ENCODE data around the gene GADD45GIP1.

Gene GADD45GIP1

GRCh38 chr19:12995596-12996405 lies 38.8 kb upstream of the GADD45GIP1 start:
- TF ChIP-seq CTCF (IDR thresholded peaks at IDR 0.05; ENCODE audit: low read depth, low read length, missing control alignments): no peak
- in situ Hi-C loops (cut with HindIII; ENCODE audit: low sequenced_read_pairs): no loop called here
- DNase-seq (ENCODE audit: low read depth): no peak
- H3K4me3 ChIP-seq (ENCODE audit: low read depth, low read length): peak overlapping the region; percentile 86

GRCh38 chr19:12994701-12995595 lies 37.9 kb upstream of the GADD45GIP1 start, which contains the start of gene NFIX:
Gene NFIX, plus strand, starts transcription at chr19:12995475. Its CDS starts 363 bp downstream, at chr19:12995838.
- TF ChIP-seq CTCF (IDR thresholded peaks at IDR 0.05; ENCODE audit: low read depth, low read length, missing control alignments): no peak
- peak within 1 kb of the TSS; percentile 86 for H3K4me3 ChIP-seq (ENCODE audit: low read depth, low read length)
- DNase-seq (ENCODE audit: low read depth): no peak
- in situ Hi-C loops (cut with HindIII; ENCODE audit: low sequenced_read_pairs): no loop called here

DNA sequence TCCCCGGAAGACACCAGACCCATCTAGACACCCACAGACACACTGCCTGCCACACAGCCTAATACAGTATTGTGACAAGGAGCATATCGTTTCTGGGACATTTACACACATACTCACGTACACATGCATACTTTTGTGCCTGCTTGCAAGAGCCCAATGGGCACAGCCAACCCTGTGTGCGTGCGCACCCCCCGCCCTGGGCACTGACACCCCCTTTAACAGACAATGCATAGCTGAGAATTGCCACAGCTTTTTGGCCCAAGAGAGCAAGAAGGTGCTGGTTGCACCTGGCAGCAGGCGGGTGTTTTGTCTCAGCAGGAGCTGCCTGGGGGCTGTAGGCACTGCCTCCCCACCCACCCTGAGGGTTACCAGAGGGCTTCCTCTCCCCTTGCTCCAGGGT lies 36.5 kb upstream of the GADD45GIP1 start:
- H3K4me3 ChIP-seq (ENCODE audit: low read depth, low read length): no peak overlapping the region
- TF ChIP-seq CTCF (IDR thresholded peaks at IDR 0.05; ENCODE audit: low read depth, low read length, missing control alignments): no peak
- in situ Hi-C loops (cut with HindIII; ENCODE audit: low sequenced_read_pairs): no loop called here
- no peak for DNase-seq (ENCODE audit: low read depth)

DNA sequence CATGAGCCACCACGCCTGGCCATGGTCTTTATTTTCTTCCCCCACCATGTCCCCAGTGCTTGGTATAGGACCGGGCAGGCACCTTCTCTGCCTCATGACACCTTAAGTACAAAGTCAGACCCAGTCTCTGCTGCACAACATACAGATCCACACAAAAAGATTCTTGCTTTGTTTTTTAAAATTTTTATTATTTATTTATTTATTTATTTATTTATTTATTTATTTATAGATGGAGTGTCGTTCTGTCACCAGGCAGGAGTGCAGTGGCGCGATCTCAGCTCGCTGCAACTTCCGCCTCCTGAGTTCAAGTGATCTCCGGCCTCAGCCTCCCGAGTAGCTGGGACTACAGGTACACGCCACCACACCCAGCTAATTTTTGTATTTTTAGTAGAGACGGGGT lies 35.7 kb upstream of the GADD45GIP1 start:
- TF ChIP-seq CTCF (IDR thresholded peaks at IDR 0.05; ENCODE audit: low read depth, low read length, missing control alignments): no peak
- no peak overlapping the region for H3K4me3 ChIP-seq (ENCODE audit: low read depth, low read length)
- in situ Hi-C loops (cut with HindIII; ENCODE audit: low sequenced_read_pairs): no loop called here
- no peak for DNase-seq (ENCODE audit: low read depth)

DNA sequence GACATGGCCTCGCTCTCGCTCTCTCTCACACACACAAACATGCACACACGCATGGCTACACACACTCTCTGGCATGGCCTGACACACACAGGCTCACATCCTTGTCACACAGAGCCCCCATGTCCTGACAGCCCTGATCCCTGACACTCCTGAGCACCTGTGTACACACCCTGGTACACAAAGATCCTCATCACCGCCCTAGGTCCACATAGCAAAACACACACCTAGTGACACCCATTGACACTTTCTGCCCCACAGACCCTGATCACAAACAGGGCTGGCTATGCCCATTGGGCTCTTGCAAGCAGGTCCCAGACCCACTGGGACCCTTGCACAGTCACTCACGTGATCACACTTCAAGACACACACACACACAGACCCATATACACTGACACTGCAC lies 34.3 kb upstream of the GADD45GIP1 start:
- in situ Hi-C loops (cut with HindIII; ENCODE audit: low sequenced_read_pairs): no loop called here
- DNase-seq (ENCODE audit: low read depth): no peak
- H3K4me3 ChIP-seq (ENCODE audit: low read depth, low read length): no peak overlapping the region
- no peak for TF ChIP-seq CTCF (IDR thresholded peaks at IDR 0.05; ENCODE audit: low read depth, low read length, missing control alignments)

DNA sequence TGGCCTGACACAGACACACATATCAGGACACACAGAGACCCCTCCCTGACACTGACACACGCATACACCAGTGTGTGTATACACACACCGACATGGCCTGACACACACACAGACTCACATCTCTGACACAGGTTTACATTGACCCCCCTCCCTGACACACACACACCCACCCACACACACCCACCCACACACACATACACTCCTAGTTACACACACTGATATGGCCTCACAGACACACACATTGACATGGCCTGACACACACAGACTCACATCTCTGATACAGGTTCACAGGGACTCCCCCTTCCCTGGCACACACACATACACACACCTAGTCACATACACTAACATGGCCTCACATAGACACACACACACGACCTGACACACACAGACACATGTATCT lies 33.8 kb upstream of the GADD45GIP1 start:
- no peak for TF ChIP-seq CTCF (IDR thresholded peaks at IDR 0.05; ENCODE audit: low read depth, low read length, missing control alignments)
- no peak for DNase-seq (ENCODE audit: low read depth)
- H3K4me3 ChIP-seq (ENCODE audit: low read depth, low read length): no peak overlapping the region
- in situ Hi-C loops (cut with HindIII; ENCODE audit: low sequenced_read_pairs): no loop called here

Measured in astrocyte of the cerebellum (primary cell).